Measurements from ENCODE around the gene PIPOX. TPM values are rescaled to one million over a fixed set of nuclear protein-coding genes. Genes with fewer than 3 reads are reported as not detected.

The PIPOX gene
- total RNA-seq, 2 donors from 2014 or later: 3.1 TPM; not detected in 1

DNA sequence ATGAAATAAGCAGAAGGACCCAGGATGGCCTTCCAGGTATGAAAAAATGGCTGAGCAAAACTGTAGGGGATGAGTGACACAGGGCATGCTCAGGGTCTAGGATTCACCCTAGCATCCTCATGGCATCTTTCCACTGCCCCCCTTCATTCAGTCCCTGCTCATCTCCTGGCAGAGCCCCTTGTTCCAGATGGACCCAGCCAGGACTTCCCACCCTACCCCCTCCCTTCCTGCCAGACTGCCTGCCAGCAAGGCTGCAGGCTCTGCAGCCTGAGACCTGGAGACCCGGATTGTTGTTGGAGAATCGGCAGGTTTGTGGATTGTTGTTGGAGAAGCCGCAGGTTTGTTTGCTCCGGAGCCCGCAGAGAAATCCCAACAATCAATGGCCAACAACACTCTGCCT, 43.7 kb upstream of the PIPOX start:
- Histone ChIP-seq H3K9me3 (no peaks in the 10 kb centered on the region), H3K4me1 (no peaks in the 10 kb centered on the region), H3K36me3 (replicated peaks in 1 of 2; ENCODE audit: insufficient read depth in 1 of 2, low read depth in 2 of 2) (no peaks in the 10 kb centered on the region), H3K27ac (no peak overlapping the region), H3K4me3 (no peak overlapping the region), H3K27me3 (peaks cover 0 to 6% of the 10 kb centered on the region in 2 donors)
- no peak for TF ChIP-seq POLR2A (IDR thresholded peaks at IDR 0.05)
- intact Hi-C loops (cut with DNase I): no loop called here
- ATAC-seq: no peak
- WGBS, 2 donors: 38 to 39% methylated on average over 4 to 5 of the region's 5 CpGs
- DNase-seq: no peak

DNA sequence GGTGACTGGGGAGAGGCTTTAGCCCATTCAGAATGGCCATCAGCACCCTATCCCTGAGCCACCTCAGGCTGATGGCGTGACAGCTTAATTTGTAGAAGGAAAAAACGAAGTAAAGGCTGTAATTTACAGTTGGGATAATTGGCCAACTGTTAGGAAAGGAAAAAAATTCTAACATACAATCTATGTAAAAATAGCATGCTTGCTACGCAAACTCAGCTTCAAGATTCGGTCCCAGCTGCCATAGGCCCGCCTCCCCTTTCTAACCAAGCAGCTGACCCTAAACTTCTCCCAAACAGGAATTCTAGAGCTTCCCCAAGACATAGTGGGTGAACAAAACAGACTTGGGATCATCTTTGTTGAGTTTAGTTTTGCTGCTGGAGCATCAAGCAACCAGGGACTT, 42.0 kb upstream of the PIPOX start:
- no peaks in the 10 kb centered on the region for H3K9me3 ChIP-seq
- TF ChIP-seq, protein P1, sequence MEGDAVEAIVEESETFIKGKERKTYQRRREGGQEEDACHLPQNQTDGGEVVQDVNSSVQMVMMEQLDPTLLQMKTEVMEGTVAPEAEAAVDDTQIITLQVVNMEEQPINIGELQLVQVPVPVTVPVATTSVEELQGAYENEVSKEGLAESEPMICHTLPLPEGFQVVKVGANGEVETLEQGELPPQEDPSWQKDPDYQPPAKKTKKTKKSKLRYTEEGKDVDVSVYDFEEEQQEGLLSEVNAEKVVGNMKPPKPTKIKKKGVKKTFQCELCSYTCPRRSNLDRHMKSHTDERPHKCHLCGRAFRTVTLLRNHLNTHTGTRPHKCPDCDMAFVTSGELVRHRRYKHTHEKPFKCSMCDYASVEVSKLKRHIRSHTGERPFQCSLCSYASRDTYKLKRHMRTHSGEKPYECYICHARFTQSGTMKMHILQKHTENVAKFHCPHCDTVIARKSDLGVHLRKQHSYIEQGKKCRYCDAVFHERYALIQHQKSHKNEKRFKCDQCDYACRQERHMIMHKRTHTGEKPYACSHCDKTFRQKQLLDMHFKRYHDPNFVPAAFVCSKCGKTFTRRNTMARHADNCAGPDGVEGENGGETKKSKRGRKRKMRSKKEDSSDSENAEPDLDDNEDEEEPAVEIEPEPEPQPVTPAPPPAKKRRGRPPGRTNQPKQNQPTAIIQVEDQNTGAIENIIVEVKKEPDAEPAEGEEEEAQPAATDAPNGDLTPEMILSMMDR (IDR thresholded peaks at IDR 0.05): no peak
- no peak for TF ChIP-seq POLR2A (IDR thresholded peaks at IDR 0.05)
- WGBS, 2 donors: 79 to 84% methylated on average over 5 of the region's 5 CpGs

DNA sequence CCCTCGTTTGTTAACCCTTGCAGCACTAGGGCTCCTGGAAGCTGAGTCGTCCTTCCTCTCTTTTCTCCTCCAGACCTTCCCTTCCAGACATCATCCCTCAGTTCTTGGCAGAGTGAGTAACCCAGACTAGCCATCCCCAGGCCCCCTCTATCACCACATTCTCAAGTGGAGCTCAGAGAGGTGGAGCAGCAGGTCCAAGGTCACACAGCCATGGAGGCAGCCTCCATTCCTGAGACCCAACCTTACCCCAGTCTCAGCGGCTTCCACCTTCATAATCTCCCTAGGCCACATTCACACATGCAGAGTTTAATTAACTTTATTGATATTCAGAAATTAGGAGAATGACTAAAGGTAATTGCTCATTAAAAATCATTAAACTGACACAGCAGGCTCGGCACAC, 40.1 kb upstream of the PIPOX start:
- DNase-seq: no peak
- H3K4me1 ChIP-seq: peaks cover 14% of the 10 kb centered on the region
- no peaks in the 10 kb centered on the region for H3K9me3 ChIP-seq
- no peak overlapping the region for H3K4me3 ChIP-seq
- TF ChIP-seq POLR2A (IDR thresholded peaks at IDR 0.05): no peak
- TF ChIP-seq, protein P1 (IDR thresholded peaks at IDR 0.05): no peak
- ATAC-seq: no peak
- peaks cover 0 to 20% of the 10 kb centered on the region in 2 donors for H3K27me3 ChIP-seq
- WGBS, 2 donors: 63 to 65% methylated on average over 4 of the region's 4 CpGs
- no peak overlapping the region for H3K27ac ChIP-seq
- H3K36me3 ChIP-seq (replicated peaks in 1 of 2; ENCODE audit: insufficient read depth in 1 of 2, low read depth in 2 of 2): no peaks in the 10 kb centered on the region
- intact Hi-C loops (cut with DNase I): no loop called here

More for the DNA sequence above, 42.0 kb upstream of the PIPOX start:
- intact Hi-C loops (cut with DNase I): no loop called here
- Histone ChIP-seq H3K4me1 (peaks cover 9% of the 10 kb centered on the region), H3K27me3 (peaks cover 0 to 20% of the 10 kb centered on the region in 2 donors), H3K4me3 (no peak overlapping the region), H3K27ac (no peak overlapping the region), H3K36me3 (replicated peaks in 1 of 2; ENCODE audit: insufficient read depth in 1 of 2, low read depth in 2 of 2) (no peaks in the 10 kb centered on the region)
- DNase-seq: no peak
- ATAC-seq: no peak

DNA sequence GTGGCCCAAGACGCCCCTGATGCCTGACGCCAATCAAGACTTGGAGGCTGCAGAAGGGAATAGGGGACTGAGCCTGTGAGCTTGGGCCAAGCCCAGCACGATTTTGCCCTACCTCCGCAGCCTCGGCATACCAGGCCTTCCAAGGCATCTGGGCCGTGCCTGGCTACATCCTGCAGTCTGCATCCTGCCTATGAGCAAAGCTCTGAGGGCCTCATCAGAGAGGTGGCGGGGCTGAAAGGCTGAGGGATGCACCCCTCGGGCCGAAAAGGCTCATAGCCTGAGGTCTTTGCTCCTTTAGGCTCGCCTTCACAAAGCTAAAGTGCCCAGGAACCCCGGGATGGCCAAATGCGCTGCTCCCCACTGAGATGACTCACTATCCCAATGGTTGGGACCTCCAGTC, 39.7 kb upstream of the PIPOX start:
- ATAC-seq: no peak
- Histone ChIP-seq H3K4me3 (no peak overlapping the region), H3K4me1 (peaks cover 14% of the 10 kb centered on the region), H3K27ac (no peak overlapping the region), H3K36me3 (replicated peaks in 1 of 2; ENCODE audit: insufficient read depth in 1 of 2, low read depth in 2 of 2) (no peaks in the 10 kb centered on the region), H3K27me3 (peaks cover 0 to 20% of the 10 kb centered on the region in 2 donors), H3K9me3 (no peaks in the 10 kb centered on the region)
- intact Hi-C loops (cut with DNase I): no loop called here
- TF ChIP-seq, protein P1 (IDR thresholded peaks at IDR 0.05): no peak
- TF ChIP-seq POLR2A (IDR thresholded peaks at IDR 0.05): no peak
- DNase-seq: no peak
- WGBS, 2 donors: 67 to 73% methylated on average over 9 to 12 of the region's 12 CpGs

DNA sequence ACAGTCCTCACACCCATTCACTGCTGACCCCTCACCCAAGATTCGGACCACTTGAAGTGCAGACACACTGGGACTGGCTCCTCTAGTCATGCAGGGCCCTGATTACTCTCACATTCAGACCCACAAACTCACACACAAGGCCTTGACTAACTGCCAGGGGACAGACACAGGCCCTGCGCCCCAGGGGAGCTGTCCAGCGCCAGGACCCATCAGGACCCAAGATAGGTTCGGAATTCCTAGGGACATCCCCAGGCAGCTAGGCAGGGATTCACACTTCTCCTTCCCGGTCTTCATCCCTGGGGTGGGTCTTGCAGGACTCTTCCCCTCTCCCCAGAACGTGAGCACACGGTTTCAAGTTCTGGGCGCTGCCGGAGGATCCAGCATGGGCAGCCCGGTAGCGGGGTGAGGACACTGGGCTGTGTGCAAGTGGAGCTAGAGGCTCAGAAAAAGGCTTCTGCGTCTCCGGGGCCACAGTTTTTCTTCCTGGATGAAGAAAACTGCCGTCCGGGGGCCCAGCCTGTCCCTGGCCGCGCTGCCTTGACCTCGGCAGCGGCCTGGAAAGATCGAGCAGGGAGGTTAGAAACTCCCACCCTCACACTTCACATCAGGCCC, 38.8 kb upstream of the PIPOX start:
- Histone ChIP-seq H3K4me3 (no peak overlapping the region), H3K9me3 (no peaks in the 10 kb centered on the region), H3K4me1 (peaks cover 14% of the 10 kb centered on the region), H3K27ac (no peak overlapping the region), H3K36me3 (replicated peaks in 1 of 2; ENCODE audit: insufficient read depth in 1 of 2, low read depth in 2 of 2) (no peaks in the 10 kb centered on the region), H3K27me3 (peaks cover 0 to 20% of the 10 kb centered on the region in 2 donors)
- no peak for ATAC-seq
- intact Hi-C loops (cut with DNase I): no loop called here
- peak in 1 of 4 donors; percentile 23 for DNase-seq
- WGBS, 2 donors: 39 to 41% methylated on average over 10 to 17 of the region's 20 CpGs
- TF ChIP-seq, protein P1 (IDR thresholded peaks at IDR 0.05): no peak
- no peak for TF ChIP-seq POLR2A (IDR thresholded peaks at IDR 0.05)
